GM21423 (cell line): ENCODE results near the gene RTN4R.

Experiments
- ATAC-seq: cut with Tn5 transposase; IDR thresholded peaks from one replicate; pipeline ENCODE4 v1.9.1; 2021; ENCODE audit warnings: mild to moderate bottlenecking, moderate library complexity; ENCODE audit not compliant: unreplicated experiment

The RTN4R gene

GRCh38 chr22:20243537-20244249, 24.4 kb downstream of the RTN4R start:
- ATAC-seq: no peak

- no peak for ATAC-seq
Observed at GRCh38 chr22:20243176-20243536, 25.0 kb downstream of the RTN4R start.

DNA sequence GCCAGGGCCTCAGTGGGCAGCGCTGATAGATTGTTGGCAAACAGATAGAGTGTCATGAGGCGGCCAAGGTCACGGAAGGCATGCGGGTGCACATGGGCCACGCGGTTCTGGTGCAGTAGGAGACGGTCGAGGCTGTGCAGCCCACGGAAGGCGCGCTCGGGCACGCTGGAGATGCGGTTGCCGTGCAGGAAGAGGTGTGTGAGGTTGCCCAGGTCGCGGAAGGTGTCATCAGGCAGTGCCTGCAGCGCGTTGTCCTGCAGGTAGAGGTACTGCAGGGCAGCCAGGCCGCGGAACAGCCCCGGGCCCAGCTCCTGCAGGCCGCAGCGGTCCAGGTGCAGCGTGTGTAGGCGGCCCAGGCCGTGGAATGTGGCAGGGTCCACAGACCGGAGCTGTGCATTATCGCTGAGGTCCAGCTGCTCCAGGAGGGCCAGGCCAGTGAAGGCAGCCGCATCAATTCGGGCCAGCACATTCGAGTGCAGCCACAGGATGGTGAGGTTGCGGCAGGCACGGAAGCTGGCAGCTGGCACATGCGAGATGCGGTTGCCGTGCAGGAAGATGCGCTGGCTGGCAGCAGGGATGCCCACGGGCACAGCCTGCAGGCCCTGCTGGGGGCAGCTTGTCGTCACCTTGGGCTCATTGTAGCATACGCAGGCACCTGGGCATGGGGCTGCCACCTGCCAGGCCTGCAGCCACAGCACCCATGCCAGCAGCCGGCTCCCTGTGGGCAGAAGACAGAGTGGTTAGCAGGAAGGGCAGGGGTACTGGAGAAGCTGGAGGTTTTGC, 25.5 kb downstream of the RTN4R start:
- ATAC-seq: no peak

DNA sequence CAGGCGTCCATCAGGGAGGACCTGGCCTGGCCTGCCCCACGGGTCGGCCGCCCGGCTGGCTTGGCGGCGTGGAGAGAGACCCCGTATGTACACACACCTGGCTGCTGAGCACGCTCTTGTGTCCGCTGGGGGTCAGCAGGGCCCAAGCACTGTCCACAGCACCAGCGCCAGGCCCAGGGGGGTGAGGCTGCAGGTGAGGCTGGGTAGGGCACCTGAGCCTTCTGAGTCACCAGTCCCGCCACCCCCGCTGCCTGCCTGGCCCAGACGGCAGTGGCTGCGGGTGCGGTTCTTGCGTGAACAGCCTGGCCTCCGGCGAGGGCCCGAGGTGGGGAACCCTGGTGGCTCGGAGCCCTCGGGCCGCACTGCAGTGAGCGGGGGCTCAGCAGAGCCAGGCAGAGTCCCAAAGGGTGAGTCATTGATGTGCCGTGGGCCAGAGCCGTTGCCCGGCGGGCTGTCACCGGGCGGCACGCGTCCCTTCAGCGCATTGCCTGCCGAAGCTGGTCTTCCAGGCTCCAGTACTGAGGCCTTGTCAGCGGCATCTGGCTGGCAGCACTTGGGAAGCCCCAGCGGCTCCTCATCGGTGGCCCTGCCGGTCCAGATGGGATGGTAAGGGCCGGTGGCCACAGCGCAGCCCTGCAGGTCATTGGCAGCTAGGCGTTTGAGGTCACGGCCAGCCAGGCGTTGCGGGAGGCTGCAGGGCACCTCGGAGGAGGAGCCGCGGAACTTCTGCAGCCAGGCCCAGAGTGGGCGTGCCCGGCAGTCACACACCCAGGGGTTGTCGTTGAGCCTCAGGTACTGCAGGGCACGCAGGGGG, 26.3 kb downstream of the RTN4R start:
- no peak for ATAC-seq

- ATAC-seq: no peak
Observed at GRCh38 chr22:20240900-20241299, 27.2 kb downstream of the RTN4R start.

DNA sequence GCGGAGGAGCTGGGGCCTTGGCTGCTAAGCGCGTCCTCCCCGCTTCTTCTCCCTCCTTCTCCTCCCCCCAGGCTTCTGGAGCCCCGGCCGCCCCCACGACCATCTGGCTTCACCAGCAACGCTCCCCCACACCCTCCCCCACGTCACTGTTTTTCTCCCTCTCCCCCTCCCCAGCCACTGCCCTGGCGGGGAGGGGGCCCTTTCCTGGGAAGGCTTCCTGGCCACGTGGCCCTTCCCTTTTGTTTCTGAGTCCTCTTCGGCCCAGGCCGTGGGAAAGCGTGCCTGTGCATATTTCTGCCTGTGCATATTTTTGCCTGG, 27.7 kb downstream of the RTN4R start:
- ATAC-seq: no peak

DNA sequence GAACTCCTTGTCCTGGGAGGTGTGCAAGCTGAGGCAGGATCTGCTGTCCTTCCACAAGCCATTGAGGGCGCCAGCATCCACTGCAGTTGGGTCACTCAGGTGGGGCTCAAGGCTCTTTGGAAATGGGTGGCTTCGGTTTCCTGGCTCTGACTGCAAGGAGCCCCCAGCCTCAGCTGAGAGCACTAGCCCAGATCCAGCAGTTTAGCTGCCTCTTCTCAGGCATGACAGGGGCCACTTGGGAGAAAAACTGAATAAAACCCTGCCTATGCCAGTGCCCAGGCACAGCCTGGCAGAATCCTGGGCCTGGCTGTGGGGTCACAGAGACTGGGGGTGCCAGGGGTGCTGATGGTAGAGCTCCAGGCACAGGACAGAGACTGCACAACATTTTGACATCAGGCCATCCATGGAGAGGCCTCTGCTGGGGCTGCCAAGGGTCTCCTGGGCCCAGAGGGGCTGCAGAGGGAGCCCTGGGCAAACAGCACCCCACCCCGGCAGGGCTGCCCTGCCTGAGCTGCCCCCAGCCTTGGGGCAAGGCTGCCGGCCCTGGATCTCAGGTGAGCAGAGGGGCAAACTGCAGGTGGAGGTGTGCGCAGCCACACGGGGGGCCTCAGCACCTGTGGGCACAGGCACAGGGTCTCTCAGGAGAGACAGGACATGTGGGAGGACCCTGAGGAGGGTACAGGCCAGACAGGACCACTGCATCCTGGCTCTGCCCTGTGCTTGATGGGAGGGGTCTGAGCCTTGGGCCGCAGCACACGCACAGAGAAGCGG, 28.3 kb downstream of the RTN4R start:
- no peak for ATAC-seq

DNA sequence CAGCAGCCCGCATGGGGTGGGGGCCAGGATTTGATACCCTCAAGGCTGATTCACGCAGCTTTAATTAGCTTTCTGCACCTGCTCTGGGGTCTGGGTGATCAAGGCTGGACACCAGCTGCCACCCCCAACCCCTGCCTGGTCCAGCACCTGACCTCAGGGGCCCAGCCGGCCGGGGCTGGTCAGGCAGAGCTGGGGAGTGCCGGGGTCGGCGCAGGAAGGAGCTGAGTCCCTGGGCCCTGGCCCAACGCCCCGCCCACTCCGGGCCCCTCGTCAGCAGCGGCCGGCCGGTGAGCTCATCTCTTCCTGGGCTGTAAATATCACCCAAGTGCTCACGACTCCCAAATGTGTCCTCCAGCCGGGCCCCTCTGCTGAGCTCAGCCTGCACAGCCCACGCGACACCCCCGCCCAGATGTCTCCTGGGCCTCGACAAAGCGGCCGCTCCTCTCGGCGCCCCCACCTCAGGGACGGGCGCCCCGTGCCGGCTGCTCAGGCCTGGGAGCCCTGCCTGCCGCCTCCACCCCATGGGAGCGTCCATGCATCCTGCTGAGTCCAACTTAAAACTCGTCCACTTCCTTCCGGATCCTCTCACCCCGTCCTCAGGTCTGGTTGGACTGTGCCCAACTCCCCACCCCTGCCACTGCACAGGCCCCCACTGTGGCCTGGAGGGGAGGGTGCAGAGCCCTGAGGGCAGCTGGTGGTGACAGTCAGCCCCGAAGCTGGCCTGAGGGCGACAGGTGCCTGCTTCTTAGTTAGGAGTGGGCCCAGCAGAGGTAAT, 29.0 kb downstream of the RTN4R start:
- ATAC-seq: no peak

DNA sequence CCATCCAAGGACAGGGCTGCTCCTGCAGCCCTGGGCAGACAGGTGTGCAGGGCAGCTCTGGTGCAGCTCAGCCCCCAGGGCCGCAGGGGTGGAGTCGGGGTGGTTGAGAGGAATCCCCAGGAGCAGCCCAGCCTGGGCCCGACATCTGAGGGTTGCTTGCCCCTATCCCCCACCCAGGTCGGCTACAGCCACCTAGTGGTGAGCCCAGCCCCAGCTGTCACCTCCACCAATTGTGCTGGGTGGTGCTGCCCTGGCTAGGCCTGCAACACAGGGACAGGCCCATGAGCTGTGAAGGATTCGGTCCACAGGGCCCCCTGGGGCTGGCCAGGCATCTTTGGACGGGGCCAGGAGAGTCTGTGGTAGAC, 29.6 kb downstream of the RTN4R start:
- ATAC-seq: no peak

GRCh38 chr22:20237480-20238440, 30.4 kb downstream of the RTN4R start:
- no peak for ATAC-seq

DNA sequence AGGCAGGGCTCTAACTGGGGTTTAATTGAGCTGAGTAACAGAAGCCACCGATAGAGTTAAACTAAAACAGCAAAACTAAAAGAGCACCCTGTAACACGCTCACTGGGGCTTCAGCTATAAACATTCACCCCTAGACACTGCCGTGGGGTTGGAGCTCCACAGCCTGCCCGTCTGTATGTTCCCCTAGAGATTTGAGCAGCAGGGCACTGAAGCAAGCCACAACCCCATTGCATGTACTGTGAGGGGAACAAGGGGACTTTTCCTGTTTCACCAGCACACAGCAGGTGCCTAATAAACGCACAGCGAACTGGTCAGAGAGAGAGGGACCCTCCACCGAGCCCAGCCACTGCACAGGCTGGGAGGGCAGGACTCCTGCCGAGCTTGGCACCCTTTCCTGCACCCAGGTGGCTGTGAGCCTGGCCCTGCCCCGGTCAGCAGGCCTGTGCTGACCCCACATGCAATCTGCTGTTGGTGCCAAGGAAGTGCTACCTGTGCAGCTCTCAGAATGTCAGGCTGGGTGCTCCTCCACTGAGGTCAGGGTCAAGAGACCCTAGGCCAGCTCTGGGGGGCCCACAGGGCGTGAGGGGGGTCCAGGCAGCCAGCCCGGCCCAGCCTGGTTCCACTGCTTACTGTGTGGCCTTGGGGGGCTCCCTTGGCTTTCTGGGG, 31.9 kb downstream of the RTN4R start:
- ATAC-seq: no peak

DNA sequence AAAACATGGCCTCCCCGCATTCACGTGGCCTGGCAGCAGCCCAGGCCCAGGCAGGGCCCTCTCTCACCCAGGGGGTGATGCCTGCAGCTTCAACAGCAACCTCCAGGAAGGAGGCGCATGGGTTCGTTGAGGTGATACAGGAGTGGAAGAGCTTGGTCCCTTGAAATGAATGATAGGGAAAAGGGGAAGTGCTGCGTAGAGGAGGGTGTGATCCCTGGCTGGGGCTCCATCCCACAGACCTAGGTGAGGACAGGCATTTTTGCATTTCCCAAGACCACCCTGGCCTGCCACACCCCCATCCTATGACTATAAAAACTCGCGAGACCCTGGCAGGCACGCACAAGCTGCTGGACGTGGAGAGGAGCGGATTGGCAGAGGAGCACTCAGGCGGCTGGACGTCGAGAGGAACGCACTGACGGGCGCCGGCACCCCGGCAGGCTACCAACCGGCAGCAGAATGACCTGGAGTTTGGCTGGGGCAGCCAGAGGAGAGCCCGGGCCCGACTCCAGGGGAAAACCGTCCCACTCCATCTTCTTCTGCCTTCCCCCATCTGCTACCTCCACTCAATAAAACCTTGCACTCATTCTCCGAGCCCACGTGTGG, 32.6 kb downstream of the RTN4R start:
- no peak for ATAC-seq

DNA sequence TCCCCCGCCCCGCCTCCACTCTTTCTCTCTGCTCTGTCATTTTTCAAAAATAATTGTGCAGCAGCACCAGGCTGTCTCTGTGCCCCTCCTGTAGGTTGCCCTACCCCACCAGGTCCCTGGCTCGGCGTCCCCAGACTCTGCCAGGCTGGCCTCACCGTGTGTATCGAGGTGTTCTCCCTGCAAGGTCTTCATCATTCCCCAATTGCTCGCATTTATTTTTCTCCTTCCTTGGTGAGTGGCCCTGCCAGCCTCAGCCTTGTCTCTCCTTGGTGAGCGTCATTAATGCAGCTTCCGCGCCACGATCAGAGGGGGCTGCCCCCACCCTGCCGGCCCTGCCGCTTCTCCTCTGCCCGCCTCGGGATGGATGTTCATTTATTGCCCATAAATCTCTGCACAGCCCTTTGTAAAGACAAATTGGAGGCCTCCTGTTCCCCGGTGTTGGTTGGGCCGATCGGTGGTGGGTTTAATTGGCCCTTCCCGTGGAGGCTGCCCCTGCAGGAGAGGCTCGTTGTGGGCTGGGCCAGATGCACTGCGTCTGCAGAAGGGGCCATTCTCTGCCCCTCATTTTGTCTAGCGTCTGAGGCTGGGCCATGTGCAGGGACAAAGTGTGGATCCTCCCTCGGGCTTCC, 33.2 kb downstream of the RTN4R start:
- no peak for ATAC-seq

DNA sequence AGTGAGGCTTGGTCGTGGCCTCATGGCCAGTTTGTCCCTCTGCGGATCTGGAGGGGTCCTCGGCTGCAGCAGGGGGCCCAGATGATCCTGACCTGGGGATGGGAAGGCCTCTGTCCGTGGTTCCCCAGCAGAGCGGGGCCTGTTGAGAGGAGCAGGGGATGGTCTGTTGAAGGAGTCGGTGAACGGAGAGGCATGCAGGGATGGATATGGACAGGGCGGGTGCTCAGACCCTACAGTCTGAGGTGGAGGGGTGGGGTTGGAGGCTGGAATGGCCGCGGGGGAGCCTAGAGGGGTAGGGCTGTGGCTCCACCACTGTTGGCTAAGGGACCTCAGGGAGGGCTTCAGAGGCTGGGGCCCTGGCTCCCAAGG, 33.8 kb downstream of the RTN4R start:
- no peak for ATAC-seq

GRCh38 chr22:20233351-20234313, 34.5 kb downstream of the RTN4R start:
- ATAC-seq: no peak

GRCh38 chr22:20232781-20233180, 35.3 kb downstream of the RTN4R start:
- ATAC-seq: no peak

DNA sequence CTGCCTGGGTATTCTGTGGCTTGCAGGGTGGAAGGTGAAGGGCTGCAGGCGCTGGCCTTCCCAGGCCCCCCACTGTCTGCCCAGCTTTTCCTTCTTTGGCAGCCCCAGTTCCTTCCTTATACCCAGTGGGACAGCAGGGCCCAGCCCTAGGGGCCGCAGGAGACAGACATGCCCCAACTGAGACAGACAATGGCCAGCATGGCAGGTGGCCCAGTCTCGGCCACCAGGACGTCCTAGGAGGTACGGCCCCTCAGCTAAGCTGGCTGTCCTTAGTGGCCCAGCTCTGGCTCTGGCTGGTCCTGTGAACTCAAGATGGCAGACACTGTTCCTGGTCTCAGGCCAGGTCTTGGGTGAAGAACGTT, 35.9 kb downstream of the RTN4R start:
- ATAC-seq: no peak
